Amygdala (tissue), 56 donors: ENCODE measurements around the gene SUPT5H.
A peak's percentile ranks its signal among the peaks of the same experiment; 100 is the strongest.

ENCODE experiments used
- DNase-seq, 56 donors: peaks; one replicate each; lab custom pipeline; 2025; lab: John Stamatoyannopoulos, UW

The SUPT5H gene

DNA sequence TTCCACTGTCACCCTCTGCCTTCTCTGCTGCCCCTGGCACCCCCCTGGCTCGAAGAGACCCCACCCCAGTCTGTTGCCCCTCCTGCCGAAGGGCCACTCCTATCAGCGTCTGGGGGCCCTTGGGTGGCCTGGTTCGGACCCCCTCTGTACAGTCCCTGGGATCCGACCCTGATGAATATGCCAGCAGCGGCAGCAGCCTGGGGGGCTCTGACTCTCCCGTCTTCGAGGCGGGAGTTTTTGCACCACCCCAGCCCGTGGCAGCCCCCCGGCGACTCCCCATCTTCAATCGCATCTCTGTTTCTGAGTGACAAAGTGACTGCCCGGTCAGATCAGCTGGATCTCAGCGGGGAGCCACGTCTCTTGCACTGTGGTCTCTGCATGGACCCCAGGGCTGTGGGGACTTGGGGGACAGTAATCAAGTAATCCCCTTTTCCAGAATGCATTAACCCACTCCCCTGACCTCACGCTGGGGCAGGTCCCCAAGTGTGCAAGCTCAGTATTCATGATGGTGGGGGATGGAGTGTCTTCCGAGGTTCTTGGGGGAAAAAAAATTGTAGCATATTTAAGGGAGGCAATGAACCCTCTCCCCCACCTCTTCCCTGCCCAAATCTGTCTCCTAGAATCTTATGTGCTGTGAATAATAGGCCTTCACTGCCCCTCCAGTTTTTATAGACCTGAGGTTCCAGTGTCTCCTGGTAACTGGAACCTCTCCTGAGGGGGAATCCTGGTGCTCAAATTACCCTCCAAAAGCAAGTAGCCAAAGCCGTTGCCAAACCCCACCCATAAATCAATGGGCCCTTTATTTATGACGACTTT lies 36.8 kb upstream of the SUPT5H start:
- peak in 3 of 56 donors; percentile 5 to 54 (median 43) for DNase-seq

DNA sequence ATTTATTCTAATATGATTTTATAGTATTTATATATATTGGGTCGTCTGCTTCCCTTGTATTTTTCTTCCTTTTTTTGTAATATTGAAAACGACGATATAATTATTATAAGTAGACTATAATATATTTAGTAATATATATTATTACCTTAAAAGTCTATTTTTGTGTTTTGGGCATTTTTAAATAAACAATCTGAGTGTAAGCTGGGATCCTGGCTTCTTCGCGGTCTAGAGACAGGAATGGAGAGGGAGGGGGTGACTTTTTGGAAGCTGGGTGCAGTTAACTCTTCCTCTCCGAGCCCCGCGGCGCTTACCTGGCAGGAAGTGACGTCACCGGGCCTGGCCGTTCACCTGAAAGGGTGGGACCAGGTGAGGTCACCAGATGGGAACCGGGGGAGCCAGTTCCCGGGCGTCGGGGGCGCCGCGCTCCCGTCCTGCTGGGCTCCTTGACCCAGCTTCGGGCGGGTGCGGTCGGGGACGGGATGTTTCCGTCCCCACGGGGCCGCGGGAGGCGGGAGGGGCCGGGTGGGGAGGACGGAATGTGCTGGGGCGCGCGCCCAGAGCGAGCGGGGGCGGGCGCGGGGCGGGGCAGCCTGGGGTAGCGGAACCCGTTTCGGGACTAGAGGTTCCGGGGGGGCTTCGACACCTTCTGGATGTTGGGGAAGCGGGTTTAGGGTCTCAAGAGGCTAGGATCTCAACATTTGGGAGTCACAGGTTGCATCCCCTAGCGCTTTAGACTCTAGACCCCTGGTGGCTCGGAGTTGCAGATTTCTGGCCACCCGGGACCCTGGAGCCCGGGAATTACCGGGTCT lies 36.0 kb upstream of the SUPT5H start:
- DNase-seq: peak in 45 of 56 donors; percentile 9 to 80 (median 55)

DNA sequence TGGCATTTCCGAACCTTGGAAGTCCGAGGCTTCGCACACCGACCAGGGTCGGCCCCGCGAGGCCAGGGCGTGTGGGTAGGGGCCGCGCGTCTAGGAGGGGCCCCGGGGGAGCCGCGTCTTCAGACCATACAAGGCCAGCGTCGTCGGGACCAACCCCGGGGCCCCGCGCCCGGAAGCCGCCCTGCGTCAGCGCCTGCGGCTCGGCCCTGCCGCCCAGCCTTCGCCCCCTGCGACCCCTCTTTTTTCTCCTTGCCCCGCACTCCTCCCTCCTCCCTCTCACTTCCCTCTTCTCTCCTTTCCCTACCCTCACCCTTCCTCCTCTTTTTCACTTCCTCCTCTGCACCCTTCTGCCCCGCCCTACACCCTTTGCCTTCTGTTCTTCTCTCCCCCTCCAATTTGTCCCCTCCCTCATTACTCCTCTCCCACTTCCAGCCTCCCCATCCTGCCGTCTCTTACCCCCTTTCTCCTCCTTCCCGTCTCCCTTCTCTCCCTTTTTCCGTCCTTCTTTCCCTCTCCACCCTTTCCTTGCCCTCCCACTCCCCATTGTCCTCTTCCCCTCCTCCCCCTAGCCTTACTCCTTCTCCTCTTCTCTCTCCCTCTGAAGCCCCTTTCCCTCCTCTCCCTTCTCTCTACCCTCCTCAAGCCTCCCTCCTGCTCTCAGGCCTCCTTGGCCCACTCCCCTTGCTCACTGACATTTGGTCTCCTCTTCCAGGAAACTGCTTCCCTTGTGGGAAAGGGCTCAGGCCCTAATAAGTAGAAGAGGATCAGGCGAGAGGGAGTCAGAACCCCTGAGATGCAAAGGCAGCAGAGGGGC lies 35.2 kb upstream of the SUPT5H start:
- DNase-seq: peak in 16 of 56 donors; percentile 20 to 67 (median 45)

DNA sequence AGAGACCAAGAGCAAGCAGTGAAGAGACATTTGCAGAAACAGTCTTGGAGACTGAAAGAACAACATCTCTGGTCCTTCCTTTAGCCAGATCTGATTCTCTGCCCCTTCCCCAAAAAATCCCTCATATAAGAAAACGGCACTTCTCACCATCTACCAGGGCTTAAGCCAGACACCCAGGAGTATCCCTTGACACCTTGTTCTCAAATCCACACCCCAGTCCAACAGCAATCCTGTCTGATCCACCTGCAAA lies 34.6 kb upstream of the SUPT5H start:
- no peak for DNase-seq

DNA sequence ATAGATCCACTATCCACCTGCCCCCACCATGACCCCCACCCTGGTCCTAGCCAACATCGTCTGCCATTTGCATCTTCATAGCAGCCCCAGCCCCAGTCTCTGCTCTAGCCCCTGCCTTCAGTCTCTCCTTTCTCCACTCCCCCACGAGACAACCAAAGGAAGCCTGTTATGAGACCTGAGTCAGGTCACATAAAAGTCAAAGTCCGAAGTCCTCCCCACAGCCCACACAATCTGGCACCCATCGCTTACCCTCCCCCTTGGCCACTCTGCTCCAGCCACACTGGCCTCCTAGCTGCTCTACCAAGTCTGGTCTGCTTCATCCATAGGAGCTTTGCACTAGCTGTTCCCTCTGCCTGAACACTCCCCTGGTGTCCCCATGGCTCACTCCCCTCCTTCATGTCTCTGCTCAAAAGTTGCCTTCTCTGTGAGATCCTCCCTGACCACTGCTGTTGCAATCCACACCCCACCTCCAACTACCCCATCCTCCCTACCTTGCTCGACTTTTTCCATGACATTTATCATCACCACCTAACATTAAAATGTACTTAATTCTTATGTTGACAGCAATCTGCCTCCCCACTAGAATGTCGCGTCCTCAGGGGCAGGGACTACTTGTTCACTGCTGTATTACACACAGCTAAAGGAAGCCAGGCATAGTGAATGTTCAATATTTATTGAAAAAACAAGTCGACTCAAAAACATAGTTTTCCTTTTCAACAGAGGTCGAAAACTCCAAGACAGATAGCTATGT lies 34.1 kb upstream of the SUPT5H start:
- DNase-seq: peak in 1 of 56 donors; percentile 39

DNA sequence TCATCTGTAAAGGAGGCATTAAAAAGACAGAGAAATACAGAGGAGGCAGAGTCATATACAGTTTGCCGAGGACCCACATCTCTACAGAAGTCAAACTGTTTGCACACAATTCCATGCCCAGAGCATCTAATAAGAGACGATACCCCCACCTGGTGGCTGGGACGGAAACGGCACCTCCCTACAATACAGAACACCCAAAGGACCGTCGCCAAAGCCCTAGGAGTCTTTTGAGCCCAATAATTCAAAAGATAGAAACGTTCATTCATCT lies 33.6 kb upstream of the SUPT5H start:
- DNase-seq: peak in 53 of 56 donors; percentile 35 to 93 (median 77)

DNA sequence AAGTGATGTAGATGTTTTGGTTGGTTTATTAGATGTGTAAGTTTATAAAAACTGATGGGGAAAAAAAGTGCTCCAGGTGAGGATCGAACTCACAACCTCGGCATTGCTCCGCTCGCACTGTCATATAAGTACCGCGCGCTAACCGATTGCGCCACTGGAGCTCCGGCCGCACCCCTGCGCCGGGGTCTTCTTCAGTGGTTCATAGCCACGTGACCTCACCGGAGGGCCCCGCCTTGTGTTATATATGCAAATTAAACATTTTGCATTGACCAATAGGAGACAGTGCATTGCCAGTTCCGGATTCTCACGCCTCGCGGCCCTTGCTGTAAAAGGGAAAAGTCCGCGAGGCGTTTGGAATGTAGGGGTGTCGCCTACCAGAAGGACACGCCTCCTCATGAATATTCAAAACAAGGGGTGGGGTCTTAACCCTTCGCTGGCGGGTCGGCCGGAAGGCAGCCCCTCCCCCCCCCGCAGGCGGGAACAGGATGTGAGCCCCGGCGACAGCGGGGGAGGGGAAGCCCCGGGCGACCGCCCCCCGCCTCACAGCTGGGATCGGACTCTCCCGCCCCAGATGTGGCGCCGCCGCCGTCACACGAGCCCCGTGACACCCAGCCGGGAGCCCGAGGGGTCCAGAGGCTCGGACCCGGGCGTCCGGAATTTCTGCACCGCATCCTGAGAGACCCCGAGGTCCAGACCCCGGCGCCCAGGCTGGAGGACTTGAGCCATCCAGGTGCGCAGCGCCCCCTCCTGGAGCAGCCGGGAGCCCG lies 33.1 kb upstream of the SUPT5H start, which contains the start of gene PLEKHG2:
Gene PLEKHG2 (plus strand): TSS at position 570 of the 767 bp plus-strand sequence. CDS start 1,418 bp downstream, outside the sequence.
- DNase-seq: peak; percentile 46 to 98 (median 91)

DNA sequence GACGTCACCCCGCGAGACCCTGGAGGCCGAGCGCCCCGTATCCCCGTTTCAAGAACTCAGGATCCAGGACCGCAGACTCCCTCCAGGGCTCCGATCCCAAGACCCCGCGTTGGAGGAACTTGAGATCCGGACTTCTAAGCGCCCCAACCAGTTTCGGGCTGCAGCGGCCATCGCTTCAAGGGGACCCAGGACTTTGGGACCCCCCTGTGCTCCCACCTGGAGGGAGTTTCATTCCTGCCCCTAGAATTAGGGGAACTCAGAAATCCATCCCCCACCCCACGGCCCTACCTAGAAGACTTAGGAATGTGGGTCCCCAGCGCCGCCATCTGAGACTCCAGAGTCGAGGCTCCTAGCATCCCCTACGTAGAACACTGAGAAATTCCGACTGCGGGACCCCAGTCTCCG lies 32.5 kb upstream of the SUPT5H start:
- DNase-seq: peak in 4 of 56 donors; percentile 47 to 68 (median 51)

DNA sequence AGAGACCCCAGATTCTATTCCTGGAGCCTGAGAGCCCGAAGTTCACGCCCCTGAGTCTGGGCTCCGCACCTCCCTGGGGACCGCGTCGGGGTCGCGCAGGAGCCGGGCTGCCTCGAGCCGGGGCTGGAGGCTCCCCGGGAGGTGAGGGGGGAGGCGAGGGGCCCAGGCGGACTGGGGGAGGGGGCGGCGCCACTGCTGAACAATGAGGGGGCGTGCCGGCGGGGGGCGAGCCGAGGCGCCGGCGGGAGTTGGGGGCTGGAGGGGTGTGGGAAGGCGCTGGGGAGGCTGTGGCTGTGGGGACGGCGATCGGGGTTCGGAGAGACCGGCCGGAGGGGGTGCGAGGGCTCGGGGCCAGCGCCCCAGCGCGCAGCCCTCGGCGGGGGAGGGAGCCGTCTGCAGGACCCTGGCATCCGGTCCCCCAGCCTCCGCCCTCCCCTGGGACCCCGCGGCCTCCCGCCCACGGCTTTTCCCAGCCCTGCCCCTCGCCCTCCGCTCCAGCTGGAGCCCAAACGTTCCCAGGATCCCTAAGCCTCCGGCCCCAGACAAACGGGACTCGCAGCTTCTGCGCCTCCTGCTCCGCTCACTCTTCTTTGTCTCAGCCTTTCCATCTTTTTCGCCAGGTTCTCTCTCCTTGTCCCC lies 32.0 kb upstream of the SUPT5H start:
- peak in 3 of 56 donors; percentile 28 to 53 (median 42) for DNase-seq

DNA sequence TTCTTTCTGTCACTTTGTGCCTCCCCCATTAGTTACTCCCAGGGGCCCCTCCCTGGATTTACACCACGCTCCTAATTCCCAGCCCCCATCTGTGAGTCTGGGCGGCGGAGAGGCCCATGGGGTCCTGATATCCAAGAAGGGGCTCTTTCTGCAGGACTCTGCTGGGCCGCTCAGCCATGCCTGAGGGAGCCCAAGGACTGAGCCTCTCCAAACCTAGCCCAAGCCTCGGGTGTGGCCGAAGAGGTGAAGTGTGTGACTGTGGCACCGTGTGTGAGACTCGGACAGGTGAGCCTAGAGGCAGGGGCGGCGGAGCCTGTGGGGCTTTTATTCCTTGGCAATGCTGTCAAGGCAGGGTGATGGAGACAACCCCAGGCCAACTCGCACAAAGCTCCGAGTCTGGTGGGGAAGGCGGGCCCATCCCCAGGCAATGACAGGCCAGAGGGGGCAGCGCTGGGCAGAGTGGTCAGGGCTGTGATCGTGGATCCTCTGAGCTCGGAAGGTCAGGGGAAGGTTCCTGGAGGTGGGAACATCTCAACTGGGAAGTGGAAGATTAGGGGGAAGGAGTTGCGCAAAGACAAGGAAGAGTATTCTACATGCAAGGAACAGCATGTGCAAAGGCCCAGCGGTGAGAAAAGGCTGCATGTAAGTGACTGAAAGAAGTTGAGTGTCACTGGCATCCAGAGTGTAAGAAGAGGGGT lies 31.3 kb upstream of the SUPT5H start:
- no peak for DNase-seq

DNA sequence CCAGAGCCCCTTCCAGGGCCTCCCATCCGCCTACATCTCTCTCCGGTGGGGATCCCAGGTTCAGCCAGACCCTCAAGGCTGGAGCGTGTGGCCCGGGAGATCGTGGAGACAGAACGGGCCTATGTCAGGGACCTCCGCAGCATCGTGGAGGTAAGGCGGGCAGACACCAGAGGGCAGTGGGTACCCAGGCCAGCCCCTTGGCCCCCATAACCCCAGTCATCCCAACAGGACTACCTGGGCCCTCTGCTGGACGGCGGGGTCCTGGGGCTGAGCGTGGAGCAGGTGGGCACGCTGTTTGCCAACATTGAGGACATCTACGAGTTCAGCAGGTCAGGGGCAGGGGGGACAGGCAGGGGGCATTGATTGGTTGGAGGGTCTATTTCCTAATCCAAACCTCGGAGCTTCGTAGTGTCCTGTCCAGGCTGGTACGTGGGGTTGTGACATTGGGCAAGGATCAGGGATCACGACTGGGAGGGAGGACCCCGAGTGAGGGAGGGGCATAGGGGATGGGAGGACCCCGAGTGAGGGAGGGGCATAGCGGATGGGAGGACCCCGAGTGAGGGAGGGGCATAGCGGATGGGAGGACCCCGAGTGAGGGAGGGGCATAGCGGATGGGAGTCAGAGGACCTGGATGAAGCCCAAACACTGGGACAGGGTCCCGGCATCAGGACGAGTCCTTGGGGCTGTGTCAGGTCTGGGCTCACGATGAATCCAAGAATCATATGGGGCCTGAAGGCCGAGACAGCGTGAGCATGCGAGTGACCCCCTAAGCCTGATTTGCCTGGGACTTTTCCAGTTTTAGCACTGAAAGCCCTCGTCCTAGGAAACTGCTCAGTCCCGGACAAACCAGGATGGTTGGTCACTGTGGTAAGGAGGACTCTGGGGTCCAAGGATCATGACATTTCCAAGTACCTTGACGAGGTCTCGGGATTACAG lies 30.0 kb upstream of the SUPT5H start:
- DNase-seq: no peak

DNA sequence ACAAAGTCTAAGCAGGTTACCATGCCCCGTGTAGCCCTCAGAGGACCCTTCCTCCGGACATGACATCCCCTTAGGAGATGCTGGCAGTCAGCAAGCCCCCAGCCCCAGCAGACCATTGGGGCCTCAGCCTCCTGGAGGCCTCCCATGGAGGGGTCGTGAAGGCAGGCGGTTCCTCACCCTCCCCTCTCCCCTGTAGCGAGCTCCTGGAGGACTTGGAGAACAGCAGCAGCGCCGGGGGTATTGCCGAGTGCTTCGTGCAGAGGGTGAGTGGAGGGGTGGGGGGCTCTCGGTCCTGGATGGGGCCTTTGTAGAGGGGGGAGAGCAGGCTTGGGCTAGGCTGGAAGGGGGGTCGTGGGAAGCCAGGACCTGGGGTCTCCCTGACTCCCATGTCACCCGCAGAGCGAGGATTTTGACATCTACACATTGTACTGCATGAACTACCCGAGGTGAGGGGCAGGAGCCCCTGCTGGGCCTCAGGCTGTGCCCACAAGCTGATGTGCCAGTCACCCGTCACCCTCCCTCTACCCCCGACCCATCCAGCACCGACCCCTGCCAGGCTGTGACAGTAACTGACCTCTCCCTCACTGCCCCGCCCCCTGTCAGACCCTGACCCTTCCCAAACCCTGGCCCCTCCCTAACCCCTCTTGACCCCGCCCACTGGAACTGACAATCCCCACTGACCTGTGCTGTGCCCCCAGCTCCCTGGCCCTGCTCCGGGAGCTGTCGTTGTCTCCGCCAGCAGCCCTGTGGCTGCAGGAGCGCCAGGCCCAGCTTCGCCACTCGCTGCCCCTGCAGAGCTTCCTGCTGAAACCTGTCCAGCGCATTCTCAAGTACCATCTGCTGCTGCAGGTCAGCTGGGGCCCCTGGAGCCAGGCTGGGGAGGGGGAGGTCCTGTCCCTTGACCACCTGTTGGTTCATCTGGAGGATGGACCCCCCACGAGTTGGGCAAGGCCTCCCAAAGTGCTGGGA lies 28.9 kb upstream of the SUPT5H start:
- no peak for DNase-seq

DNA sequence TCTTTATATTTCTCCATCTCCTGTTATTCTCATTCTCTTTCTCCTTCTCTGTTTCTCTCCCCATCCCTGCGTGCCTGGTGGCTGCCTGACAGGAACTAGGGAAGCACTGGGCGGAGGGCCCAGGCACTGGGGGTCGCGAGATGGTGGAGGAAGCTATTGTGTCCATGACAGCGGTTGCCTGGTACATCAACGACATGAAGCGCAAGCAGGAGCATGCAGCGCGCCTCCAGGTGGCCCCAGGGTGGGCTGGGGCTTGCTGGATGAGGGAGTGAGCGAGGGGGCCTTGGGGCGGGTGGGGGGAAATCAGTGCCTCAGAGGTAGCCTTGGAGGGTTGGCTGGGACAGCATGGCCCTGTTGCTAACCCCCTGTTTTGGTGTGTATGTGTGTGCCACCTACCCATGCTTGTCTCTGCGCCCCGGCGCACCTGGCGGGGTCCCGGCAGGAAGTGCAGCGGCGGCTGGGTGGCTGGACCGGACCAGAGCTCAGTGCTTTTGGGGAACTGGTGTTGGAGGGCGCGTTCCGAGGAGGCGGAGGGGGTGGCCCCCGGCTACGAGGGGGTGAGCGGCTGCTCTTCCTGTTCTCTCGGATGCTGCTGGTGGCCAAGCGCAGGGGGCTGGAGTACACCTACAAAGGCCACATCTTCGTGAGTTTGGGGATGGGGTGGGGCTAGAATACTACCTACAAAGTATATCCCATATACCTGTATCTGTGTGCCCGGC lies 27.8 kb upstream of the SUPT5H start:
- no peak for DNase-seq

DNA sequence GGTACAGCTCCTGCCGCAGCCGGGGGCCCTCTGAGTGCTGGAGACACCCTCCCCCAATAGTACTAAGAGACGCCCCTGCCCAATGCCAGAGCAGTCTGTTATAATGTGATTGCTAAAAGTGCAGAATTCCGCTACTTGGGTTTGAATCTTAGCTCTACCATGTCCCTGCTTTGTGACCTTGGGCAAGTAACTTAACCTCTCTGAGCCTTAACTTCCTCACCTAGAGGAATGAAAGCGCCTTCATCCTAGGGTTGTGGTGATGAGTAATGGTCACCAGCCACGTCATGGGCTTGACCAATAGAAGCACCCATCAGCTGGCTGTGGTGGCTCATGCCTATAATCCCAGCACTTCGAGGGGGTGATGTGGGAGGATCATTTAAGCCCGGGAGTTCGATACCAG lies 26.4 kb upstream of the SUPT5H start:
- DNase-seq: no peak

DNA sequence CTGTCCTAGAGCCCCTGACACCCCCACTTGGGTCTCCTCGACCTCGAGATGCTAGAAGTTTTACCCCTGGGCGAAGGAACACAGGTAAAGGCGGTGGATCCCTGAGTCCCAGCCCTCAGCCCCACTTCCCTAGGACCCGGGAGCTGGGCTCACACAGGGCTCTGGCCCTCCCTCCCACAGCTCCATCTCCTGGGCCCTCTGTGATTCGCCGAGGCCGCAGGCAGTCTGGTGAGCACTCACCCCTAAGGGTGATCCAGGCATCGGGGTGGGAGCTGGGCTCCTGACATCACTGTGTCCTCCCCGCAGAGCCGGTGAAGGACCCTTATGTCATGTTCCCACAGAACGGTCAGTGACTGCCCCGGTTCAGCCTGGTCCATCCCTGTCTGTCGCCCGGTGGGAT lies 24.6 kb upstream of the SUPT5H start:
- DNase-seq: no peak

DNA sequence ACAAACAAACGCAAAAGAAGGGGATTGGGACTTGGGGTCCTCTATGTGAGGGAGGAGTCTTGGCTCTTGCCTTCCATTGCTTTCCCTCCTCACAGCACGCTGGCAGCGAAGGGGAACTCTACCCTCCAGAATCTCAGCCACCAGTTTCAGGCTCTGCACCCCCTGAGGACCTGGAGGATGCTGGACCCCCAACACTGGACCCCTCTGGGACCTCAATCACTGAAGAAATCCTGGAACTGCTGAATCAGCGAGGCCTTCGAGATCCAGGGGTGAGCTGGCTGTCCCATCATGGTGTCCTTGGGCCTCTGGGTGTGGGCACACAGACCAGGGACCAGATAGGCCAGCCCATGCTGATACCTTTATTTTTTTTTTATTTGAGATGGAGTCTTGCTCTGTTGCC lies 23.4 kb upstream of the SUPT5H start:
- no peak for DNase-seq
